ENCODE data around the gene PHACTR2. TPM values are rescaled to one million over a fixed set of nuclear protein-coding genes. Genes with fewer than 3 reads are reported as not detected.

Gene PHACTR2
- total and polyA plus RNA-seq, 4 donors: 4.0 to 23.8 (median 15.0) TPM

- no peak for TF ChIP-seq REST (IDR thresholded peaks at IDR 0.05)
- no peak for TF ChIP-seq FOXA1 (IDR thresholded peaks at IDR 0.05)
- no peak for TF ChIP-seq HNF4G (IDR thresholded peaks at IDR 0.05)
Observed at GRCh38 chr6:143705569-143705968, 27.8 kb downstream of the PHACTR2 start (continued).

GRCh38 chr6:143707697-143708096, 29.9 kb downstream of the PHACTR2 start:
- H3K4me3 ChIP-seq (ENCODE audit: low read depth in 1 of 3, low read length in 3 of 3): no peak overlapping the region
- DNase-seq (ENCODE audit: low spot score): no peak
- H3K9me3 ChIP-seq (ENCODE audit: control insufficient read depth in 4 of 4, low read length in 3 of 4): no peaks in the 10 kb centered on the region
- H3K36me3 ChIP-seq (ENCODE audit: control insufficient read depth in 4 of 4, insufficient read depth in 3 of 4, low read depth in 1 of 4, low read length in 3 of 4): no peaks in the 10 kb centered on the region
- H3K27me3 ChIP-seq (ENCODE audit: control insufficient read depth in 4 of 4, insufficient read depth in 4 of 4, low read length in 3 of 4): no peaks in the 10 kb centered on the region
- no peaks in the 10 kb centered on the region for H3K4me1 ChIP-seq (ENCODE audit: control insufficient read depth in 4 of 4, insufficient read depth in 4 of 4, low read length in 3 of 4)
- 77% methylated on average over 3 of the region's 3 CpGs for WGBS
- H3K27ac ChIP-seq (ENCODE audit: low read depth in 1 of 2, low read length in 2 of 2): no peak overlapping the region
- H3K9ac ChIP-seq (ENCODE audit: low read depth in 1 of 2, low read length in 2 of 2): no peak overlapping the region
- TF ChIP-seq SP1 (IDR thresholded peaks at IDR 0.05) (no peak), FOXA2 (IDR thresholded peaks at IDR 0.05) (no peak), JUND (IDR thresholded peaks at IDR 0.05) (no peak), NR2F2 (IDR thresholded peaks at IDR 0.05) (no peak)

GRCh38 chr6:143708889-143709288, 31.1 kb downstream of the PHACTR2 start:
- Histone ChIP-seq H3K27ac (ENCODE audit: low read depth in 1 of 2, low read length in 2 of 2) (no peak overlapping the region), H3K27me3 (ENCODE audit: control insufficient read depth in 4 of 4, insufficient read depth in 4 of 4, low read length in 3 of 4) (no peaks in the 10 kb centered on the region), H3K9me3 (ENCODE audit: control insufficient read depth in 4 of 4, low read length in 3 of 4) (no peaks in the 10 kb centered on the region), H3K4me3 (ENCODE audit: low read depth in 1 of 3, low read length in 3 of 3) (no peak overlapping the region), H3K9ac (ENCODE audit: low read depth in 1 of 2, low read length in 2 of 2) (no peak overlapping the region), H3K36me3 (ENCODE audit: control insufficient read depth in 4 of 4, insufficient read depth in 3 of 4, low read depth in 1 of 4, low read length in 3 of 4) (peaks cover 0 to 4% (median 2%) of the 10 kb centered on the region in 4 donors), H3K4me1 (ENCODE audit: control insufficient read depth in 4 of 4, insufficient read depth in 4 of 4, low read length in 3 of 4) (no peaks in the 10 kb centered on the region)
- DNase-seq (ENCODE audit: low spot score): no peak
- 92% methylated on average over 1 of the region's 1 CpG for WGBS
- TF ChIP-seq NR2F2 (IDR thresholded peaks at IDR 0.05) (no peak), GABPA (IDR thresholded peaks at IDR 0.05 in 1 of 2, conservative IDR thresholded peaks at IDR 0.05 in 1 of 2) (no peak), SP1 (IDR thresholded peaks at IDR 0.05) (no peak), CTCF (IDR thresholded peaks at IDR 0.05; ENCODE audit: low read depth, low read length, missing input control) (no peak), JUND (IDR thresholded peaks at IDR 0.05) (no peak), REST (IDR thresholded peaks at IDR 0.05) (no peak), HNF4G (IDR thresholded peaks at IDR 0.05) (no peak), YY1 (IDR thresholded peaks at IDR 0.05) (no peak)
